Measurements from ENCODE around the gene NCKAP1.
"Not testable (repeated sequence)": the region's sequence is repeated elsewhere in the genome, so short reads cannot be mapped to it uniquely, and the experiment has no call there.

Gene NCKAP1

GRCh38 chr2:182906454-182906853 lies 131.8 kb downstream of the NCKAP1 start:
- DNase-seq = no peak

- no peak for DNase-seq
Observed at GRCh38 chr2:182904844-182905243, 133.4 kb downstream of the NCKAP1 start.

- DNase-seq = no peak
Observed at GRCh38 chr2:182903566-182903965, 134.7 kb downstream of the NCKAP1 start.

GRCh38 chr2:182901748-182902147 lies 136.5 kb downstream of the NCKAP1 start:
- no peak for DNase-seq

- DNase-seq = no peak
Observed at GRCh38 chr2:182898718-182899117, 139.5 kb downstream of the NCKAP1 start.

- no peak for DNase-seq
Observed at GRCh38 chr2:182897137-182897536, 141.1 kb downstream of the NCKAP1 start.

- DNase-seq = no peak
Observed at GRCh38 chr2:182895798-182896197, 142.5 kb downstream of the NCKAP1 start.

- no peak for DNase-seq
Observed at GRCh38 chr2:182895169-182895568, 143.1 kb downstream of the NCKAP1 start.

- no peak for DNase-seq
Observed at GRCh38 chr2:182894174-182894573, 144.1 kb downstream of the NCKAP1 start.

- no peak for DNase-seq
Observed at GRCh38 chr2:182893666-182894065, 144.6 kb downstream of the NCKAP1 start.

- DNase-seq = not testable (repeated sequence)
Observed at GRCh38 chr2:182893035-182893434, 145.2 kb downstream of the NCKAP1 start.

- no peak for DNase-seq
Observed at GRCh38 chr2:182891611-182892010, 146.6 kb downstream of the NCKAP1 start.

GRCh38 chr2:182890773-182891378 lies 147.4 kb downstream of the NCKAP1 start:
- no peak for DNase-seq

GRCh38 chr2:182890305-182890704 lies 148.0 kb downstream of the NCKAP1 start:
- no peak for DNase-seq

- no peak for DNase-seq
Observed at GRCh38 chr2:182887753-182888415, 150.4 kb downstream of the NCKAP1 start.

- DNase-seq = no peak
Observed at GRCh38 chr2:182887093-182887492, 151.2 kb downstream of the NCKAP1 start.

- no peak for DNase-seq
Observed at GRCh38 chr2:182885771-182886170, 152.5 kb downstream of the NCKAP1 start.

GRCh38 chr2:182883451-182883850 lies 154.8 kb downstream of the NCKAP1 start:
- DNase-seq = no peak

GRCh38 chr2:182880100-182880499 lies 158.2 kb downstream of the NCKAP1 start:
- DNase-seq = not testable (repeated sequence)

GRCh38 chr2:182876653-182877052 lies 161.6 kb downstream of the NCKAP1 start:
- not testable (repeated sequence) for DNase-seq

GRCh38 chr2:182870227-182870626 lies 168.0 kb downstream of the NCKAP1 start:
- DNase-seq = no peak

- no peak for DNase-seq
Observed at GRCh38 chr2:182868054-182868796, 170.0 kb downstream of the NCKAP1 start.

- no peak for DNase-seq
Observed at GRCh38 chr2:182867426-182868053, 170.7 kb downstream of the NCKAP1 start.

Measured in NCI-H1048 (cell line).